Fibroblast of mammary gland (primary cell): ENCODE data around the gene KCNMB2.
A peak's percentile ranks its signal among the peaks of the same experiment; 100 is the strongest.

Source experiments
- DNase-seq: peaks from one replicate; pipeline ENCODE4 v3.0.0-alpha.2; 2010; ENCODE audit warnings: low read depth
- H3K4me3 ChIP-seq: 2 replicates; pipeline ENCODE4 v1.5.1; 2011; ENCODE audit warnings: low read depth, mild to moderate bottlenecking, low read length, moderate library complexity; ENCODE audit not compliant: control insufficient read depth
- CTCF ChIP-seq: conservative IDR thresholded peaks from 2 replicates; pipeline ENCODE4 v1.5.1; 2011; ENCODE audit warnings: low read depth, low read length, inconsistent platforms; ENCODE audit not compliant: control insufficient read depth, insufficient read depth

The KCNMB2 gene

DNA sequence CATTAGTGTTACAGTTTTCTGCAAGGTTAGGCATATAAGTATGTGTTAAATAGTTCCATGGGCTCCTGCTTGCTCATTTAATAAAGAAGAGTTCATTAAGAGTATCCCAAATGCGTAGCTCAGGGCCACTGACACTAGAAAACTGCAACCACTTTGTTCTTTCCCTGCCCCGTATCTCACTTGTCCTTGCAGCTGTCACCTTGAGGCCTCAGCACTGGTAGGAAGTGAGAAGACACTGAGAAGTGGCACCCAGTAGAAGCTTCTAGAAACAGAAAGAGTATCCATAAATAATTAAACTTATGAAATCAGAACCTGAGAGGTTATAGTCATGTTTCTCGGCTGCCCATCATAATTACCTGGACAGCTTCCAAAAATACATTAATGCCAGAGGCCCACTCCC, 266.0 kb downstream of the KCNMB2 start:
- no peak for DNase-seq
- H3K4me3 ChIP-seq, result no peak overlapping the region
- no peak for TF ChIP-seq CTCF

- H3K4me3 ChIP-seq, result no peak overlapping the region
- TF ChIP-seq CTCF, result no peak
- DNase-seq, result peak; percentile 38
Observed at GRCh38 chr3:178802993-178803693, 266.9 kb downstream of the KCNMB2 start.

DNA sequence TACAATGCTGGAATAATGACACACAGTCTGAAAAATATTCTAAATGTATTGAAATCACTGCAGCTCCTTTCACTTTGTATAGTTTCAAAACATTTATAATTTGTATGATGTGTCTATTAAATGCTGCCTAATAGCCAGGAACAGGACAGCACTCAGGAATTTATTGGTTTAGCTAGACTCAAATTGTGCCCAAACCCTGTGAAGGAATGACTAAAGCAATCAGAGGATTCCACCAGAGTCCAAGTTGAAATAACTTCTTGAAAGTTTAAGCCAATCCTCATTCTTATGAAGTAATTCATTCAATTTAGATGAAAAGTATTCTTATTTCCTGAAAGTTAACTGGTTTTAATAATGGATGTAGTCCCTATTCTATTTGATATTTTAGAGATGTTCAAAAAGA, 268.4 kb downstream of the KCNMB2 start:
- no peak for TF ChIP-seq CTCF
- DNase-seq, result no peak
- no peak overlapping the region for H3K4me3 ChIP-seq

DNA sequence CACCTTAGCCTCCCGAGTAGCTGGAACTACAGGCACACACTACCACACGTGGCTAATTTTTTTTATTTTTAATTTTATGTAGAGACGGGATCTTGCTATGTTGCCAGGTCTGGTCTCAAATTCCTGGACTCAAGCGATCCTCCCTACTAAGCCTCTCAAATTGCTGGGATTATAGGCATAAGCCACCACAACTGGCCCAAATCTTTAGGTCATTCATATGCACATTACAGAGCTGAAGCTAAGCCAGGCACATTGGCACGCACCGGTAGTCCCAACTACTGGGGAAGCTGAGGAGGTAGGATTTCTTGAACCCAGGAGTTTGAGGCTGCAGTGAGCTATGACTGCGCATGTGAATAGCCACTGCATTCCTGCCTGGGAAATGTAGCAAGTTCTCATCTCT, 269.5 kb downstream of the KCNMB2 start:
- H3K4me3 ChIP-seq, result no peak overlapping the region
- DNase-seq, result no peak
- no peak for TF ChIP-seq CTCF

DNA sequence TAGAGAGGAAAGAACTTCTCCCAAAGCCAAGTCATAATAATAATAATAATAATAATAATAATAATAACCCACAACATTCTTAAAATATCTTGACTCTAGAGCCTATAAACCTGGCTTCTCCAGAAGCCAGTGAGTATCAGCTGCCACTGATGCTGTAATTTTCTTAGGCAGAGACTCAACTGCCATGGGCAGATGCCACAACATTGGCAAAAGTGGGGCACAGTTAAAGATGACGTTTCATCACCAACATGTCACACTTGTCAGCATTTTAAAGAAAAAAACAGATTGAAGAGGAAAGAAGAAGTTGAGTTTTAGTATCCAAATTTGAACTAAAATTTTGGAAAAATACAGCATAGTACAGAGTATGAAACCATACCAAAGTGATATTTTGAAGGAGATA, 270.4 kb downstream of the KCNMB2 start:
- no peak overlapping the region for H3K4me3 ChIP-seq

DNA sequence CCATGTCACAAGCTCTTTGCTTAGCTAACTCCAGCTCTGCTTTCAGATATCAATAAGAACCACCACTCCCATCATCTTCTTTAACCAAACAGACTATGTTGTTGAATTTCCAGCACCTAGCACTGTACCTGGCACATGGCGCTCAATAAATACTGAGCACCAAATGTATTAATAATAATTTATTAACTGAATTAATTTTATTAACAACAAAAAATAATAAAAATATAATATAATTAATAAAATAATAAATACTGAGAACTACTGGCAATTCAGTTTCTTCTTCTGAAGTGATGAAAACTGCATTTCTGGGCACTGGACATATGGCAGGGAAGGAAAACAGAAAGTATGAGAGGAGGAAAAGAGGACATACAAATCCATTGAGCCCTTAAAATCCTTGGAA, 271.5 kb downstream of the KCNMB2 start:
- TF ChIP-seq CTCF, result no peak
- no peak overlapping the region for H3K4me3 ChIP-seq
- DNase-seq, result no peak

More for the DNA sequence above, 270.4 kb downstream of the KCNMB2 start:
- no peak for DNase-seq
- no peak for TF ChIP-seq CTCF

DNA sequence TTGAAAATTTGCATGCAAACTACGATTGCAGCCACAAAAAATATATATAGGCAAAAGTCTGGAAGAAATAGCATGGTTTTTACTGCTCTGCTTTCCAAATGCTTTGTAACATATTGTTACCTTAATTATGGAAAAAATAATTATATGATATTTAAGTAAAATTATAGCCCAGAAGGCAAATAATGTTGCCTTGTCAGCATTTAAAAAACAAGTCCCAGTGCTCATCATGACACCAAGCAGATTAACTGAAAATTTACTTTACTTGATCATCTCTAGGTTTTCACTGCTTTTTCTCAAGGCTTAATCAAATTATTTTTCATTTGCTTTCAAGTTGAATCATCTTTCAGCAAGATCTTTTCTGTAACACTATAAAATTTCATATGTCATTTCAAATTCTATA, 272.5 kb downstream of the KCNMB2 start:
- TF ChIP-seq CTCF, result no peak
- no peak overlapping the region for H3K4me3 ChIP-seq
- no peak for DNase-seq
